Measurements from ENCODE around the gene STX8. TPM values are rescaled to one million over a fixed set of nuclear protein-coding genes. Genes with fewer than 3 reads are reported as not detected.

STX8 gene
- total RNA-seq, 1 experiment from 2014 or later: 50.3 TPM

DNA sequence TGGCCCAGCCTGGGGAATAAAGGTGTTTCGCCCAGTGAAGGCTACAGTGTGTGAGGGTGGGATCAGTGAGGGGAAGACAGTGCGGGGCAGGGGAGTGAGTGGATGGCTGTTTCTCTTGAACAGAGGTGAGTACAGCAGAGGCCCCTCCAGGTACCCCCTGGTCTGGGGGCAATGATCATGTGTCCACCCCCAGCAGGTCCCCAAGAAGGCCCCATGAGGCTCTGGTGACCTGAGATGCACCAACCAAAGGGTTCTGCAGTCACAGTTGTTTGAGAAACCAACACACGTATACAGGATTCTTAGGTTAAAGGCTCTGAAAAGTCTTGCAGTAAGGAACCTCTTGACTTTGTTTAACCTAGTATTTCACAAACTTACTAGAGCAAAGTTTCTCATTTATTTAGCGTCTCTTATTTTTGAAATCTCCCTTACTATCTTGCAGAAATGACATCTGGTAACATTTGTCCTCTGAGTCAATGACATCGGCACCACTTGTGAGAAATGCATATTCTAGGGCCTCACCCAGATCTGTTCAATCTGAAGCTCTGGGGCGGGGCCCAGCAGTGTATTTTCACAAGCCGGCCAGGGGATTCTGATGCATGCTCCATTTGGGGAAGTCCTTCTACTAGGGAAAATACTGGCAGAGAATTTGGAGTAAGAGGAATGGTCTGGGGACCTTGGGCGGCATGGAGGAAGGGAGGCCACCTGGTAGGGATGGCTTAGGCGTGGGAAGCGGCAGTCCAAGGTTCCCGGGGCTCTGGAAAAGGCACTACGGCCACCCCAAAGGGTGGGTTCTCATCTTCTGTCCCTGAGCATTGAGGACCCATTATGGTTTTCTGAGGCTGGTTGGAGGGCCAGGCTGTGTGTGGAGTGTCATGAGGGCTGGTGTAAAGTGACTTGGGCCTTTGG, 337.0 kb downstream of the STX8 start:
- Histone ChIP-seq H3K4me3 (ENCODE audit: low read depth in 2 of 2, low read length in 2 of 2) (peak overlapping the region in 1 of 2 experiments; percentile 59; a peak in 2 of 4 replicates), H3K36me3 (ENCODE audit: control insufficient read depth, insufficient read depth, low read length) (no peaks in the 10 kb centered on the region), H3K4me1 (ENCODE audit: control insufficient read depth, insufficient read depth, low read length) (peaks cover 10% of the 10 kb centered on the region), H3K27me3 (ENCODE audit: control insufficient read depth, insufficient read depth, low read length) (no peaks in the 10 kb centered on the region), H3K27ac (ENCODE audit: low read length) (no peak overlapping the region; the same call in 1 of the 2 replicates), H3K9me3 (ENCODE audit: control insufficient read depth, insufficient read depth, low read depth, low read length) (no peaks in the 10 kb centered on the region)
- no TSS peak for BruUV-seq (replicated peaks)
- POLR2A ChIA-PET: no interaction called here
- DNase-seq (ENCODE audit: low read depth, low spot score) (no peak), ATAC-seq (no peak)
- intact Hi-C loops (cut with micrococcal nuclease; ENCODE audit: unreplicated experiment): no loop called here
- in situ Hi-C loops (cut with HindIII; ENCODE audit: low pct_unique_long_range_greater_than_20kb, low sequenced_read_pairs): no loop called here
- no peak for TF ChIP-seq POLR2AphosphoS5 (IDR thresholded peaks at IDR 0.05; ENCODE audit: low read depth, low read length)
- no peak for TF ChIP-seq SIN3A (IDR thresholded peaks at IDR 0.05; ENCODE audit: borderline replicate concordance, insufficient read depth, low read depth, low read length)
- no peak for TF ChIP-seq TCF7L2 (IDR thresholded peaks at IDR 0.05; ENCODE audit: low read depth, low read length)
- TF ChIP-seq, protein P1, sequence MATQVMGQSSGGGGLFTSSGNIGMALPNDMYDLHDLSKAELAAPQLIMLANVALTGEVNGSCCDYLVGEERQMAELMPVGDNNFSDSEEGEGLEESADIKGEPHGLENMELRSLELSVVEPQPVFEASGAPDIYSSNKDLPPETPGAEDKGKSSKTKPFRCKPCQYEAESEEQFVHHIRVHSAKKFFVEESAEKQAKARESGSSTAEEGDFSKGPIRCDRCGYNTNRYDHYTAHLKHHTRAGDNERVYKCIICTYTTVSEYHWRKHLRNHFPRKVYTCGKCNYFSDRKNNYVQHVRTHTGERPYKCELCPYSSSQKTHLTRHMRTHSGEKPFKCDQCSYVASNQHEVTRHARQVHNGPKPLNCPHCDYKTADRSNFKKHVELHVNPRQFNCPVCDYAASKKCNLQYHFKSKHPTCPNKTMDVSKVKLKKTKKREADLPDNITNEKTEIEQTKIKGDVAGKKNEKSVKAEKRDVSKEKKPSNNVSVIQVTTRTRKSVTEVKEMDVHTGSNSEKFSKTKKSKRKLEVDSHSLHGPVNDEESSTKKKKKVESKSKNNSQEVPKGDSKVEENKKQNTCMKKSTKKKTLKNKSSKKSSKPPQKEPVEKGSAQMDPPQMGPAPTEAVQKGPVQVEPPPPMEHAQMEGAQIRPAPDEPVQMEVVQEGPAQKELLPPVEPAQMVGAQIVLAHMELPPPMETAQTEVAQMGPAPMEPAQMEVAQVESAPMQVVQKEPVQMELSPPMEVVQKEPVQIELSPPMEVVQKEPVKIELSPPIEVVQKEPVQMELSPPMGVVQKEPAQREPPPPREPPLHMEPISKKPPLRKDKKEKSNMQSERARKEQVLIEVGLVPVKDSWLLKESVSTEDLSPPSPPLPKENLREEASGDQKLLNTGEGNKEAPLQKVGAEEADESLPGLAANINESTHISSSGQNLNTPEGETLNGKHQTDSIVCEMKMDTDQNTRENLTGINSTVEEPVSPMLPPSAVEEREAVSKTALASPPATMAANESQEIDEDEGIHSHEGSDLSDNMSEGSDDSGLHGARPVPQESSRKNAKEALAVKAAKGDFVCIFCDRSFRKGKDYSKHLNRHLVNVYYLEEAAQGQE (IDR thresholded peaks at IDR 0.05; ENCODE audit: insufficient read depth in 1 of 2, low read depth in 2 of 2, low read length in 1 of 2): no peak
- TF ChIP-seq, protein P2, sequence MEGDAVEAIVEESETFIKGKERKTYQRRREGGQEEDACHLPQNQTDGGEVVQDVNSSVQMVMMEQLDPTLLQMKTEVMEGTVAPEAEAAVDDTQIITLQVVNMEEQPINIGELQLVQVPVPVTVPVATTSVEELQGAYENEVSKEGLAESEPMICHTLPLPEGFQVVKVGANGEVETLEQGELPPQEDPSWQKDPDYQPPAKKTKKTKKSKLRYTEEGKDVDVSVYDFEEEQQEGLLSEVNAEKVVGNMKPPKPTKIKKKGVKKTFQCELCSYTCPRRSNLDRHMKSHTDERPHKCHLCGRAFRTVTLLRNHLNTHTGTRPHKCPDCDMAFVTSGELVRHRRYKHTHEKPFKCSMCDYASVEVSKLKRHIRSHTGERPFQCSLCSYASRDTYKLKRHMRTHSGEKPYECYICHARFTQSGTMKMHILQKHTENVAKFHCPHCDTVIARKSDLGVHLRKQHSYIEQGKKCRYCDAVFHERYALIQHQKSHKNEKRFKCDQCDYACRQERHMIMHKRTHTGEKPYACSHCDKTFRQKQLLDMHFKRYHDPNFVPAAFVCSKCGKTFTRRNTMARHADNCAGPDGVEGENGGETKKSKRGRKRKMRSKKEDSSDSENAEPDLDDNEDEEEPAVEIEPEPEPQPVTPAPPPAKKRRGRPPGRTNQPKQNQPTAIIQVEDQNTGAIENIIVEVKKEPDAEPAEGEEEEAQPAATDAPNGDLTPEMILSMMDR (IDR thresholded peaks at IDR 0.05): no peak
- CTCF ChIA-PET: no interaction called here

DNA sequence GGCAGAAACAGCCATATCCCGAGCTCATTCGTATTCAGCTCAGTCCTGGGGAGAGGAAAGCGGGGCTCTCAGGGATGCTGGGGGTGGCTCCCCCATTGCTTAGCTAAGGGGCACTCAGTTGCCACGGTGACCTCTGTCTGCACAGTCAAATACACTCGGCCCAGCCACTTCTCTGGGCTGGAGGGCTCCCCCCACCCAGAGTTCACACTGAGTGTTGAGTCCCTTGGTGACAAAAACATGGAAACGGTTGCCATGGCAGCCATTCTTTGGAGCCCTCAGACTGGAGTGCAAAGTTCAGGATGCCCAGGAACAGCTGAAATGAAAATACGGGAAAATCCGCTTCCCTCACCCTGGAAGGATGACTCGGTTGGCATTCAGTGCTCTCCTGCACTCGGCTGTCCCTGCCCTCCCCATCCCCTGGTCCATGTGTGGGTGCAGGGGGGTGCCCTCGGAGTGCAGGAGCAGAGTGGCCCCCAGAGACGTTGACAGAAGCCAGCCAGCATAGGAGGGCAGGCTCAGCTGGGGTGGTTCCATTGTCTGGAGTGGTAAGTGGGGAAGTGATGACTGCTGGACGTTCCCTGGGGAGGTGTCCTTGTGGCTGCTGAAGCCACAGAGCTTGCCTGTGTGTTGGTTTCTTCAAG, 337.8 kb downstream of the STX8 start:
- CTCF ChIA-PET: no interaction called here
- Histone ChIP-seq H3K9me3 (ENCODE audit: control insufficient read depth, insufficient read depth, low read depth, low read length) (no peaks in the 10 kb centered on the region), H3K36me3 (ENCODE audit: control insufficient read depth, insufficient read depth, low read length) (no peaks in the 10 kb centered on the region), H3K4me1 (ENCODE audit: control insufficient read depth, insufficient read depth, low read length) (peaks cover 10% of the 10 kb centered on the region), H3K4me3 (ENCODE audit: low read depth in 2 of 2, low read length in 2 of 2) (no peak overlapping the region), H3K27ac (ENCODE audit: low read length) (no peak overlapping the region), H3K27me3 (ENCODE audit: control insufficient read depth, insufficient read depth, low read length) (no peaks in the 10 kb centered on the region)
- ATAC-seq (no peak), DNase-seq (ENCODE audit: low read depth, low spot score) (no peak)
- intact Hi-C loops (cut with micrococcal nuclease; ENCODE audit: unreplicated experiment): no loop called here
- TF ChIP-seq, protein P2 (IDR thresholded peaks at IDR 0.05): no peak
- TF ChIP-seq SIN3A (IDR thresholded peaks at IDR 0.05; ENCODE audit: borderline replicate concordance, insufficient read depth, low read depth, low read length) (no peak), TCF7L2 (IDR thresholded peaks at IDR 0.05; ENCODE audit: low read depth, low read length) (no peak), POLR2AphosphoS5 (IDR thresholded peaks at IDR 0.05; ENCODE audit: low read depth, low read length) (no peak)
- in situ Hi-C loops (cut with HindIII; ENCODE audit: low pct_unique_long_range_greater_than_20kb, low sequenced_read_pairs): no loop called here
- BruUV-seq (replicated peaks): no TSS peak
- POLR2A ChIA-PET: no interaction called here
